ENCODE measurements around the gene ZNF48. TPM values are rescaled to one million over a fixed set of nuclear protein-coding genes. Genes with fewer than 3 reads are reported as not detected.

Gene ZNF48
- polyA plus RNA-seq, 1 of the 3 experiments (the other 2 are of a cell fraction): 8.8 TPM

- TF ChIP-seq RXRA (IDR thresholded peaks at IDR 0.05; ENCODE audit: borderline replicate concordance, low read depth): no peak
- no peak for TF ChIP-seq TAF1 (IDR thresholded peaks at IDR 0.05; ENCODE audit: borderline replicate concordance, low read depth, low read length)
- TF ChIP-seq TCF12 (IDR thresholded peaks at IDR 0.05): no peak
- TF ChIP-seq SIN3A (IDR thresholded peaks at IDR 0.05; ENCODE audit: borderline replicate concordance, low read depth, low read length): no peak
- TF ChIP-seq MXI1 (IDR thresholded peaks at IDR 0.05; ENCODE audit: low read depth, low read length): no peak
- TF ChIP-seq NRF1 (IDR thresholded peaks at IDR 0.05; ENCODE audit: low read depth, low read length): no peak
- no peak for TF ChIP-seq RCOR1 (IDR thresholded peaks at IDR 0.05; ENCODE audit: low read length)
- TF ChIP-seq, protein P1, sequence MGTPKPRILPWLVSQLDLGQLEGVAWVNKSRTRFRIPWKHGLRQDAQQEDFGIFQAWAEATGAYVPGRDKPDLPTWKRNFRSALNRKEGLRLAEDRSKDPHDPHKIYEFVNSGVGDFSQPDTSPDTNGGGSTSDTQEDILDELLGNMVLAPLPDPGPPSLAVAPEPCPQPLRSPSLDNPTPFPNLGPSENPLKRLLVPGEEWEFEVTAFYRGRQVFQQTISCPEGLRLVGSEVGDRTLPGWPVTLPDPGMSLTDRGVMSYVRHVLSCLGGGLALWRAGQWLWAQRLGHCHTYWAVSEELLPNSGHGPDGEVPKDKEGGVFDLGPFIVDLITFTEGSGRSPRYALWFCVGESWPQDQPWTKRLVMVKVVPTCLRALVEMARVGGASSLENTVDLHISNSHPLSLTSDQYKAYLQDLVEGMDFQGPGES (IDR thresholded peaks at IDR 0.05; ENCODE audit: low read depth, low read length): no peak
- TF ChIP-seq CHD2 (IDR thresholded peaks at IDR 0.05; ENCODE audit: low read length, partially characterized antibody): no peak
- no peak for TF ChIP-seq MEF2A (IDR thresholded peaks at IDR 0.05; ENCODE audit: borderline replicate concordance, low read depth)
- TF ChIP-seq, protein P2, sequence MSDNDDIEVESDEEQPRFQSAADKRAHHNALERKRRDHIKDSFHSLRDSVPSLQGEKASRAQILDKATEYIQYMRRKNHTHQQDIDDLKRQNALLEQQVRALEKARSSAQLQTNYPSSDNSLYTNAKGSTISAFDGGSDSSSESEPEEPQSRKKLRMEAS (IDR thresholded peaks at IDR 0.05; ENCODE audit: low read depth): no peak
- no peak for DNase-seq
- H3K9ac ChIP-seq: no peak overlapping the region
- no peaks in the 10 kb centered on the region for H4K20me1 ChIP-seq (ENCODE audit: insufficient read depth)
- no peaks in the 10 kb centered on the region for H3F3A ChIP-seq (replicated peaks; ENCODE audit: insufficient read depth)
- no peak overlapping the region for H2AFZ ChIP-seq (ENCODE audit: low read depth)
- WGBS (ENCODE audit: low lambda C conversion rate): 47% methylated on average over 4 of the region's 4 CpGs
- no peak overlapping the region for H3K27ac ChIP-seq (ENCODE audit: low read depth in 2 of 2, low read length in 1 of 2)
- no peaks in the 10 kb centered on the region for H3K9me2 ChIP-seq
- H3K4me2 ChIP-seq: no peak overlapping the region
- H3K79me2 ChIP-seq (ENCODE audit: insufficient read depth): no peaks in the 10 kb centered on the region
- no peaks in the 10 kb centered on the region for H3K9me3 ChIP-seq
- ChIA-PET POLR2A (no interaction called here), CTCF (interaction anchor here (0.7 to 0.8 kb wide), 2 partner anchors 17 to 48 kb away, joined by 3 to 4 read pairs; no protein-coding TSS in a partner anchor)
- H3K4me1 ChIP-seq (ENCODE audit: control insufficient read depth in 1 of 2, insufficient read depth in 2 of 2, low read depth in 1 of 2, low read length in 1 of 2): peaks cover 0 to 4% of the 10 kb centered on the region in 2 experiments; a peak in 1 of 4 replicates
- no peak overlapping the region for H3K4me3 ChIP-seq (ENCODE audit: low read depth in 2 of 2, low read length in 1 of 2)
- no peaks in the 10 kb centered on the region for H3K36me3 ChIP-seq (replicated peaks in 1 of 2; ENCODE audit: control insufficient read depth in 1 of 2, insufficient read depth in 2 of 2, low read length in 1 of 2)
- H3K27me3 ChIP-seq (ENCODE audit: insufficient read depth): no peaks in the 10 kb centered on the region
These were observed 39.6 kb downstream of the ZNF48 start for GRCh38 chr16:30434852-30435251.

- no peaks in the 10 kb centered on the region for H3K36me3 ChIP-seq (replicated peaks in 1 of 2; ENCODE audit: control insufficient read depth in 1 of 2, insufficient read depth in 2 of 2, low read length in 1 of 2)
- POLR2A ChIA-PET: no interaction called here
- H3K9me3 ChIP-seq: no peaks in the 10 kb centered on the region
- H3K4me3 ChIP-seq (ENCODE audit: low read depth in 2 of 2, low read length in 1 of 2): no peak overlapping the region; a peak in 1 of 4 replicates
- CTCF ChIA-PET: interaction anchor here (1.4 to 1.6 kb wide), 2 partner anchors 12 to 98 kb away, joined by 4 to 5 read pairs; no protein-coding TSS in a partner anchor
- no peaks in the 10 kb centered on the region for H3K27me3 ChIP-seq (ENCODE audit: insufficient read depth)
- no peak overlapping the region for H2AFZ ChIP-seq (ENCODE audit: low read depth)
- H4K20me1 ChIP-seq (ENCODE audit: insufficient read depth): no peaks in the 10 kb centered on the region
- no peak for TF ChIP-seq SIN3A (IDR thresholded peaks at IDR 0.05; ENCODE audit: borderline replicate concordance, low read depth, low read length)
- no peak for TF ChIP-seq NFIC (IDR thresholded peaks at IDR 0.05; ENCODE audit: borderline replicate concordance)
- TF ChIP-seq ELF1 (IDR thresholded peaks at IDR 0.05): no peak
- no peak for TF ChIP-seq RCOR1 (IDR thresholded peaks at IDR 0.05; ENCODE audit: low read length)
- TF ChIP-seq FOXM1 (IDR thresholded peaks at IDR 0.05; ENCODE audit: low read depth): no peak
- TF ChIP-seq FOXJ3 (CRISPR knock-in tag; IDR thresholded peaks at IDR 0.05): no peak
- TF ChIP-seq POLR2AphosphoS5 (IDR thresholded peaks at IDR 0.05; ENCODE audit: low read depth, low read length): no peak
- TF ChIP-seq SMC3 (IDR thresholded peaks at IDR 0.05; ENCODE audit: low read depth, low read length): no peak
- WGBS (ENCODE audit: low lambda C conversion rate): 74% methylated on average over 3 of the region's 3 CpGs
- no peaks in the 10 kb centered on the region for H3K4me1 ChIP-seq (ENCODE audit: control insufficient read depth in 1 of 2, insufficient read depth in 2 of 2, low read depth in 1 of 2, low read length in 1 of 2)
- H3K9ac ChIP-seq: no peak overlapping the region
- H3K79me2 ChIP-seq (ENCODE audit: insufficient read depth): no peaks in the 10 kb centered on the region
- no peak overlapping the region for H3K4me2 ChIP-seq
- no peak for DNase-seq
- H3K9me2 ChIP-seq: no peaks in the 10 kb centered on the region
- H3K27ac ChIP-seq (ENCODE audit: low read depth in 2 of 2, low read length in 1 of 2): no peak overlapping the region
- no peaks in the 10 kb centered on the region for H3F3A ChIP-seq (replicated peaks; ENCODE audit: insufficient read depth)
These were observed 42.4 kb downstream of the ZNF48 start for GRCh38 chr16:30437511-30438046.

Data from SK-N-SH (cell line).